Fibroblast of lung (primary cell): ENCODE results near the gene OPN1SW. TPM values are rescaled to one million over a fixed set of nuclear protein-coding genes. Genes with fewer than 3 reads are reported as not detected.
A peak's percentile ranks its signal among the peaks of the same experiment; 100 is the strongest.

Experiments
- DNase-seq, 2 donors: peaks; one replicate each; pipeline versions ENCODE4 v3.0.0 to v3.0.0-alpha.2; 2010; ENCODE audit warnings: low read depth in 2 of 2
- H2AFZ ChIP-seq: 2 replicates; pipeline ENCODE4 v1.5.1; 2012; ENCODE audit warnings: low read length, control low read depth, inconsistent platforms
- H3K27ac ChIP-seq: 2 replicates; pipeline ENCODE4 v1.5.1; 2011; ENCODE audit warnings: low read length, control low read depth; ENCODE audit not compliant: insufficient read depth
- H3K27me3 ChIP-seq: 2 replicates; pipeline ENCODE4 v1.5.1; 2011; ENCODE audit warnings: mild to moderate bottlenecking, low read length; ENCODE audit not compliant: control insufficient read depth, insufficient read depth
- H3K36me3 ChIP-seq: 2 replicates; pipeline ENCODE4 v1.5.1; 2011; ENCODE audit warnings: low read length; ENCODE audit not compliant: control insufficient read depth, insufficient read depth
- H3K4me1 ChIP-seq: 2 replicates; pipeline ENCODE4 v1.5.1; 2011; ENCODE audit warnings: low read length; ENCODE audit not compliant: control insufficient read depth, insufficient read depth; ENCODE audit errors: extremely low read depth
- H3K4me2 ChIP-seq: 2 replicates; pipeline ENCODE4 v1.5.1; 2011; ENCODE audit warnings: low read length, control low read depth; ENCODE audit not compliant: insufficient read depth; ENCODE audit errors: extremely low read depth
- H3K4me3 ChIP-seq, 4 experiments: fragments of 200-600 bp in 1 of 4; sonication (generic) in 1 of 4; replicated peaks in 1 of 4; 2 replicates each; pipeline ENCODE4 v1.5.1; 2011 to 2016; ENCODE audit warnings: low read length in 4 of 4, low read depth in 3 of 4, mild to moderate bottlenecking in 3 of 4, control low read depth in 2 of 4, inconsistent platforms in 1 of 4, mixed read lengths in 1 of 4; ENCODE audit not compliant: insufficient read depth in 1 of 4; ENCODE audit errors: control extremely low read depth in 1 of 4
- H3K79me2 ChIP-seq: 2 replicates; pipeline ENCODE4 v1.5.1; 2012; ENCODE audit warnings: mild to moderate bottlenecking, low read length, inconsistent platforms; ENCODE audit not compliant: control insufficient read depth, insufficient read depth
- H3K9ac ChIP-seq: 2 replicates; pipeline ENCODE4 v1.5.1; 2011; ENCODE audit warnings: mild to moderate bottlenecking, low read length, control low read depth; ENCODE audit not compliant: insufficient read depth
- H3K9me3 ChIP-seq: 2 replicates; pipeline ENCODE4 v1.5.1; 2012; ENCODE audit warnings: low read depth, low read length; ENCODE audit not compliant: control insufficient read depth, insufficient read depth
- H4K20me1 ChIP-seq: 2 replicates; pipeline ENCODE4 v1.5.1; 2011; ENCODE audit warnings: low read length; ENCODE audit not compliant: control insufficient read depth, insufficient read depth; ENCODE audit errors: extremely low read depth
- CTCF ChIP-seq, 2 donors: IDR thresholded peaks in 1 of 2; conservative IDR thresholded peaks in 1 of 2; 1 replicate in 1 of 2; 2 replicates in 1 of 2; pipeline ENCODE4 v1.5.1; 2011 to 2012; ENCODE audit warnings: low read length in 2 of 2, control low read depth in 1 of 2, inconsistent platforms in 1 of 2, low read depth in 1 of 2, mild to moderate bottlenecking in 1 of 2
- EZH2 ChIP-seq: IDR thresholded peaks from 2 replicates; pipeline ENCODE4 v1.5.1; 2012; ENCODE audit warnings: low read length, control low read depth, mild to moderate bottlenecking; ENCODE audit errors: missing control alignments
- polyA plus RNA-seq, 2 donors: library from polyadenylated mRNA; depleted of rRNA in 1 of 2; stranded (reverse) in 1 of 2; unstranded in 1 of 2; fragments of >200 nt; gene quantifications; 2 replicates each; pipeline ENCODE4 v1.2.1, GENCODE V29; 2011 to 2012; ENCODE audit warnings: missing spikeins in 1 of 2
- total RNA-seq: library from RNA; depleted of rRNA; stranded (reverse); fragments of >200 nt; gene quantifications from 2 replicates; pipeline ENCODE4 v1.2.1, GENCODE V29; 2014

OPN1SW gene
- total and polyA plus RNA-seq, 2 donors (not counting 1 experiment from before 2014, with no cell fraction given), result not detected

GRCh38 chr7:128815289-128815942 is 39.8 kb upstream of the OPN1SW start:
- DNase-seq, result no peak
- no peak overlapping the region for H2AFZ ChIP-seq
- H3K27me3 ChIP-seq, result peaks cover 3% of the 10 kb centered on the region
- no peaks in the 10 kb centered on the region for H4K20me1 ChIP-seq
- no peaks in the 10 kb centered on the region for H3K36me3 ChIP-seq
- no peaks in the 10 kb centered on the region for H3K9me3 ChIP-seq
- H3K9ac ChIP-seq, result no peak overlapping the region
- no peaks in the 10 kb centered on the region for H3K79me2 ChIP-seq
- H3K27ac ChIP-seq, result no peak overlapping the region
- TF ChIP-seq EZH2 (no peak), CTCF (conservative IDR thresholded peaks at IDR 0.05 in 1 of 2, IDR thresholded peaks at IDR 0.05 in 1 of 2; ENCODE audit: low read depth in 1 of 2, low read length in 2 of 2) (no peak)
- H3K4me2 ChIP-seq, result no peak overlapping the region
- no peaks in the 10 kb centered on the region for H3K4me1 ChIP-seq
- H3K4me3 ChIP-seq, result no peak overlapping the region

GRCh38 chr7:128814499-128814898 is 38.9 kb upstream of the OPN1SW start:
- H3K36me3 ChIP-seq, result no peaks in the 10 kb centered on the region
- H2AFZ ChIP-seq, result no peak overlapping the region
- peaks cover 3% of the 10 kb centered on the region for H3K27me3 ChIP-seq
- no peak overlapping the region for H3K27ac ChIP-seq
- no peak overlapping the region for H3K4me3 ChIP-seq
- H3K9me3 ChIP-seq, result no peaks in the 10 kb centered on the region
- no peak overlapping the region for H3K4me2 ChIP-seq
- no peaks in the 10 kb centered on the region for H3K4me1 ChIP-seq
- H3K9ac ChIP-seq, result no peak overlapping the region
- H4K20me1 ChIP-seq, result no peaks in the 10 kb centered on the region
- no peaks in the 10 kb centered on the region for H3K79me2 ChIP-seq
- TF ChIP-seq EZH2 (no peak), CTCF (conservative IDR thresholded peaks at IDR 0.05 in 1 of 2, IDR thresholded peaks at IDR 0.05 in 1 of 2; ENCODE audit: low read depth in 1 of 2, low read length in 2 of 2) (no peak)
- no peak for DNase-seq

GRCh38 chr7:128812514-128813168 is 37.0 kb upstream of the OPN1SW start:
- Histone ChIP-seq H3K36me3 (no peaks in the 10 kb centered on the region), H3K4me1 (no peaks in the 10 kb centered on the region), H3K9ac (no peak overlapping the region), H3K79me2 (no peaks in the 10 kb centered on the region), H2AFZ (no peak overlapping the region), H3K4me2 (no peak overlapping the region), H4K20me1 (no peaks in the 10 kb centered on the region), H3K27ac (no peak overlapping the region), H3K27me3 (peaks cover 2% of the 10 kb centered on the region), H3K9me3 (no peaks in the 10 kb centered on the region), H3K4me3 (no peak overlapping the region)
- TF ChIP-seq EZH2 (no peak), CTCF (conservative IDR thresholded peaks at IDR 0.05 in 1 of 2, IDR thresholded peaks at IDR 0.05 in 1 of 2; ENCODE audit: low read depth in 1 of 2, low read length in 2 of 2) (no peak)
- peak in 1 of 2 donors; percentile 11 for DNase-seq
